ENCODE data around the gene ANKRD34B.
"Not testable (repeated sequence)": the region's sequence is repeated elsewhere in the genome, so short reads cannot be mapped to it uniquely, and the experiment has no call there.

ANKRD34B gene

DNA sequence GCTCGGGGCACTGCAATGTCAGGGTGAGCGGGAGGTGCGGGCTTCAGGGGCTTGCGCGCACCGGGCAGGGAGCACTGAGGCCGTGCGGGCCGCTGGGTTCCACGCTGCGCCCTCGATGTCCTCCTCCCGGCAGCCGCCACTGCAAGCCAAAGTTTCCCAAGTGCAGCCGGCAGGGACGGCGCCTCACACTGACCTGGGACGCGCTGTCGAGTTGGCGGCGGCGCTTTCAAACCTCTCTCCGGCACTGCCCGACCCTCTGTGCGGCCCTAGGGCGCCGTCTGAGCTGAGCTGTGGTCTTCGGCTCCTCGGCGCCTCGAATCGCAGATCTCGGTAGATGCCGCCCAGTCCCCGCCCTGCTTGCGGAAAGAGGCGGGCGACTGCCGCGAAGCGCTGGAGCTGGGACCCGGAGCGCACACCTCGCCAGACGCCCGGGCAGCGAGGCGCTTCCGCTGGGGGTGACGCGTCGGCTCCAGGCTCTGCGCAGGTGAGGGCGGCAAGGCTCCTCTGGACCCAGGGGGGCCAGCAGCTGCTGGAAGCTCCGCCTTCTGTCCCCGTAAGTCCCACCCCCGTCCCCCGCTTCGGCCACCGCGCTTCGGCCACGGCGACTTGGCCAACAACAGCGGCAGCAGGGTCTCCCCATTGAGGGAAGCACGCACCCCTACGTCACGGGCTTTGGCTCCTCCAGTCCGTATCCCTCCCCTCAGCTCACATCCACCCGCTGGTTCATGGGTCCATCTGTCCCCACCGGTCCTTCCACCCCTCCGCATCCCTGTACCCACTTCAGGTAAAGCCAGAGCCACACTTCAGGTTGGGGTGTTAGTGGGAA lies at the start of gene ANKRD34B:
TSS of gene ANKRD34B (minus strand) at position 320 of the 826 bp plus-strand sequence. CDS start 10,261 bp downstream, outside the sequence.
- peak; percentile 13 for DNase-seq (ENCODE audit: low spot score)

DNA sequence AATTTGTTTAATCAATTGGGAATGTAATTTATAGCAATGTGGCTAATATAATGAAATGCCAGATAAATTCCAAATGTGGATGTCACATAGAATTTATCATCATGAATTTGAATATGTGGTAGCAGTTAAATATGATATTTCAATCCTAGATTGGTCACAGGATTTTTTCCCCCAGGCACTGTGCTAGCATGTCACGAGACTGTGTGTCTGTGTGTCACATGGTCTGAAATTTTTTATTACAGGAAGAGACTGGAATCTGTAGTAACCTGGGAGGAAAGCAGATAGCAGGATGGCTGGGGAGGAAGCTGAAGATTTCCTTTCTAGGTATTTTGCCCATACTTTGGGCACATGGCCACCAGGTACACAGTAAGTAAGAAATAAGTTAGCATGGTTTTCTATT lies 49.0 kb upstream of the ANKRD34B start:
- no peak for DNase-seq (ENCODE audit: low spot score)

DNA sequence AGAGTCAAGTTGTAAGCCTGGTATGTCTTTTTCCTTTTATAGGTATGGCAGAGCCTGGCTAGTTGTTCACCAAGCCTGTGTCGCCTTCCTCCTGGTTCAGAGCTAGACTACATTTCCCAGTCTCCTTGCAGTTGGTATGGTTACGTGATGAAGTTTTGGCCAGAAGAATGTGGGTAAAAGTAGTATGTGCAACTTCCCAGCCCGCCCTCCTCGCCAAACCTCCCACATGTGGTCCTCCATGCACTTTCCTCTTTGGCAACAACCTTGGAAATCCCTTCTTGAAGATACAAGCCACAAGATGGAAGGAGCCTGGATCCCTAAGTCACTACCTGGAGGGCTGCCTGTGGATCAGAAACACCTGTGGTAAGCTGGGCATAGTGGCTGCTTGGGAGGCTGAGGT lies 48.4 kb upstream of the ANKRD34B start:
- DNase-seq (ENCODE audit: low spot score) = no peak

DNA sequence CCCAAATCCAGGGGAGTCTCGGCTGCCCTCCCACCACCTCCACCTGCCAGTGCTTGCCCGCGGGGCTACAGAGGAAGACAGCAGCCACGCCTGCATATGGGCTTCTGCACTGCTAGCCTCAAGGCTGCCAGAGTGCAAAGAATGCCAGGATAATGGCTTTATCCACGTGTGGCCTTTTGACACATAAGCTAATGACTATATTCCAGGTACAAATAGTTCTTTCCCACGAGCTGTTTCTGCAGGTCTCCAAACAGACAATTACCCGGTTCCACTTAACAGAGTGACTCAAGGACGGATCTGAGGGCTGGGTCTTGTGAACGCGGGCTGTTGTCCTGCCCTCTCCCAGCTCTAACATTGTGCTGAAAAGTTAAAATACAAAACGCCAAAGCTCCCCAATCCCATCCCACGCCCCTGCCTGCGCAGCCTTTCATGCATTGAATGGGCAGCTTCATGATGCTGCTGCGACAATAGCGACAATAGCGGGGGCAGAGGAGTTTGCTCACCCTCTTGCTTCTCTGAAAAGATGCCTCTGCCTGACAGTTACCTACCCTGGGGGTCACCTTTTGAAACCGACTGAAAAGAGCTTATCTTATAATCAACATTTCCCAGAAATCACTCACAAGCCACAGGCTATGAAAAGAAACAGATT lies 45.3 kb upstream of the ANKRD34B start:
- no peak for DNase-seq (ENCODE audit: low spot score)

DNA sequence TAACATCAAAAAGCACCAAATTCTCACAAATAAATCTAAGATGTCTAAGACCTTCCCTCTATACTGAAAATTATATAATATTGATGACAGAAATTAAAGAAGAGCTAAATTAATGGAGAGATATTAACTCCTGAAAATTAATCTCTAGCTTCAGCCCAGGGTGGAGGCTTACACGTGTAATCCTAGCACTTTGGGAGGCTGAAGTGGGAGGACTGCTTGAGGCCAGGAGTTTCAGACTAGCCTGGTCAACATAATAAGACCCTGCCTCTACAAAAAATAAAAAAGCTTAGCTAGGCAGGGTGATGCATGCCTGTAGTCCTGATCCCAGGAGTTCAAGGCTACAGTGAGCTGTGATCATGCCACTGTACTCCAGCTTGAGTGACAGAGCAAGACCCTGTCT lies 39.6 kb upstream of the ANKRD34B start:
- DNase-seq (ENCODE audit: low spot score) = no peak

DNA sequence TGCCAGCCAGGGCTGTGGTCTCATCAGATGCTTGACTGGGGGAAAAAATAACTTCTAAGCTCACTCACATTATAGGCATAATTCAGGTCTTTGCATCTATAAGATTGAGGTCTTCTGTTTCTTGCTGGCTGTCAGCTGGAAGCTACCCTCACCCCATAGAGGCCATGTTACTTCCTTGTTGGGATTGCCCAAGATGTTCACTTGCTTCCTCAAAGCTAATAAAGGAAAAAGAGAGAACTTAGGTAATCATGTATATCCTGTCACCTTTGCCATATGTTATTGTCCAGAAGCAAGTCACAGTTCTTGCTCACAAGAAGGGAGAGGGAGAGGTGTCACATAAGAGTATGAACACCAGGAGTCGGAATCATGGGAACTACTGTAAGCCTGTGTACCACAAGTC lies 38.7 kb upstream of the ANKRD34B start:
- no peak for DNase-seq (ENCODE audit: low spot score)

DNA sequence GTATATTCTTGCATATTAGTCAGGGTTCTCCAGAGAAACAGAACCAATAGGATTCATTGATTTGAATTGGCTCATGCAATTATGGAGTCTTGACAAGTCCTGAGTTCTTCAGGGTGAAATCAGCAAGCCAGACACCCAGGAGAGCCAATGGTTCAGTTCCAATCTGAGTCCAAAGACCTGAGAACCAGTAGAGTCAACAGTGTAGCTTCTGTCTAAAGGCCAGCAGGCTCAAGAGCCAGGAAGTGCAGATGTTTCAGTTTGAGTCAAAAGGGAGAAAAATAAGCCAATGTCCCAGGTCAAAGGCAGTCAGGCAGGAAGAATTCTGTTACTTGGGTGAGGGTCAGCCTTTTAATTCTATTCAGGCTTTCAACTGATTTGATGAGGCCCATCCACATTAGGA lies 37.8 kb upstream of the ANKRD34B start:
- no peak for DNase-seq (ENCODE audit: low spot score)

DNA sequence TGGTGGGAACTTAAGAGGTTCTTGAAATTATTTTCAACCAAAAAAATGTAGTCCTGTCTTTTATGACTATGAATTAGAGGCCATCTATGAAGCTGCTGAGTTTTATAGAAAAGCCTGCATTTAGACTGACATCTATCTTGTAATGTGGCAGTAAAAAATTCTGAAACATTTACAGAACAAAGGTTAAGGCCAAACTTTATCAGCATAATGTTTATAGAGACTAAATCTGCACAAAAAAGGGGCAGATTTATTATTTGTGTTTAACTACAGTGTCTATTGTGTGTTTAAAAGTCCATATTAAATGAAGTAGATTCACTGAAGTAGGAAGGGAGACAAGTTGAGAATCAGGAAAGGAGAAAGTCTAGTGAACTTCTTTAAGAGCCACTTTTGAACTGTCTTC lies 37.3 kb upstream of the ANKRD34B start:
- no peak for DNase-seq (ENCODE audit: low spot score)

DNA sequence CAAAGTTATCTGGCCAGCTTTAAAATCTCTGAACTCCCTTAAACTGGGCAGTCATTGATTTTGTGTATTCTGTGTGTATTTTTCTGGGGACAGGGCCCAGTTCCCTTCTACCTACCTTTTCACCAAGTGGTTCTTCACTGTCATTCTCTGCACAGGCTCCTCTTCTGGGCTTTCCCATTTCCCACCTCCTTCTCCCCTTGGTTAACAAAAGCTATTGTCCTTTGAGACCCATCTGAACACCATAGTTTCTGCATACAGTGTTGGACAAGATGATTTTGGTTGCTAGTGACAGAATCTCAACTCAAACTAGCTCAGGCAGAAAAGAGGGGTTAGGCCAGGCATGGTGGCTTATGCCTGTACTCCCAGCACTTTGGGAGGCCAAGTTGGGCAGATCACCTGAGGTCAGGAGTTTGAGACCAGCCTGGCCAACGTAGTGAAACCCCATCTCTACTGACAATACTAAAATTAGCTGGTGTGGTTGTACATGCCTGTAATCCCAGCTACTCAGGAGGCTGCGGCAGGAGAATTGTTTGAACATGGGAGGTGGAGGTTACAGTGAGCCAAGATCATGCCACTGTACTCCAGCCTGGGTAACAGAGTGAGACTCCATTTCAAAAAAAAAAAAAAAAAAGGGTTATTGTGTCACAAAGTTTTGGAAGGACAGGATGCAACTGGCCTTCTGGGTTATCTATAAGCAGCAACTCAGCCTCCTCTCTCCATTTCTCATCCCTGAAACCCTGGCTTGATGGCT lies 31.0 kb upstream of the ANKRD34B start:
- DNase-seq (ENCODE audit: low spot score) = no peak

DNA sequence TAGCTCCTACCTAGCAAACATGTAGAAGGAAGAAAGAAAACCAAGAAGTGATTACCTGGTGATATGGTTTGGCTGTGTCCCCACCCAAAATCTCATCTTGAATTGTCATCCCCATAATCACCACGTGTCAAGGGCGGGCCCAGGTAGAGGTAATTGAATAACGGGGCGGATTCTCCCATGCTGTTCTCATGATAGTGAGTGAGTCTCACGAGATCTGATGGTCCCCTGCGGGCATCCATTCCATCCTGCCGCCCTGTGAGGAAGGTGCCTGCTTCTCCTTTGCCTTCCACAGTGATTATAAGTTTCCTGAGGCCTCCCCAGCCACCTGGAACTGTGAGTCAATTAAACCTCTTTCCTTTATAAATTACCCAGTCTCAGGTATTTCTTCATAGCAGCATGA lies 27.4 kb upstream of the ANKRD34B start:
- DNase-seq (ENCODE audit: low spot score) = no peak

DNA sequence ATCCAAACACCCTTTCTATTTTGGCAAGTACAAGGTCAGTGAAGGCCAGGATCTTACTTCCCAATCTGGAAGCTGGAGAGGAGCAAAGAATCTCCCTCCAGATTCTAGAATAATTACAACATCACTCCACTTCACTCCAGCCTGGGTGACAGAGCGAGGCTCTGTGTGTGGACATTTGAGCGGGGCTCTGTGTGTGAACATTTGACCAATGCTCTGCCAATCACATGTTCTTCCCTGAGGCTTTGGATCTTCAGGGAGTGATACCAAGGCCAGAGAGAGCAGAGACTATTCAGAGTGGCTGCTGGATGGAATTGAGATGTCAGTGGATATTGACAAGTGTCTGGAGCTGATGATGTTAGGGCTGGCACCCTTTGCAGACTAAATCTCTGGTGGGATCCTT lies 24.7 kb upstream of the ANKRD34B start:
- no peak for DNase-seq (ENCODE audit: low spot score)

DNA sequence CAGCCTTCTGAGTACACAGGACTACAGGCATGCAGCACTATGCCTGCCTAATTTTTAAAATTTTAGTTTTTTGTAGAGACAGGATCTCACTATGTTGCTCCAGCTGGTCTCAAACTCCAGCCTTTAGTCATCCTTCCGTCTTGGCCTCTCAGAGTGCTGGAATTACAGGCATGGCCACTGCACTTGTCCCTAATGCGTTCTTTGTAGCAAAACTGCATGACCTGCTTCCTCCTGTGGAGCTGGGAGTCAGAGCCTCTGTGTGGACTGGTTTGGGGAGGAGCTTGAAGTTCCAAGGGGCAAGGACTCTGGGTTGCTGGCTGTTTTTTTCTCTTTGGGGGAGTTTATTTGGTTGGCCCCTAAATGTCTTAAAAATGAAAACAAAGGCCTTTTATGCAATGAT lies 22.7 kb upstream of the ANKRD34B start:
- DNase-seq (ENCODE audit: low spot score) = no peak

DNA sequence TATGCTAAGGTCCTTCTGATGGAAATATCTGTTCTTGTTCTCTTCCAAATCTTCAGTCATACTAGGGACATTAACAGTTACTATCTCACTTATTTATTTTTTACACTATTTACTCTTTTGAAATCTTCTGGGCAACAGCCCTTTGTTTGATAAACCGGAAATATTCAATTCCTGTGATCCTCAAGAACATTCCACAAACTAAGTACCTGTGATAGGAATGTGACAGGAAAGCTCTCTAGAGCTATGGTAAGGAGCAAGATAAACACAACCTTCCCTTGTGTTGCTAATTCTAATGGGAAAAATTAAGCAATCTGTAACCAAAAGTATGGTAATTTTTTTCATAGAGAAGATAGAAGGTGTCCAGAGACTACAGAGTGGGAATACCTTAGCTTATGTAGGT lies 22.0 kb upstream of the ANKRD34B start:
- DNase-seq (ENCODE audit: low spot score) = no peak

DNA sequence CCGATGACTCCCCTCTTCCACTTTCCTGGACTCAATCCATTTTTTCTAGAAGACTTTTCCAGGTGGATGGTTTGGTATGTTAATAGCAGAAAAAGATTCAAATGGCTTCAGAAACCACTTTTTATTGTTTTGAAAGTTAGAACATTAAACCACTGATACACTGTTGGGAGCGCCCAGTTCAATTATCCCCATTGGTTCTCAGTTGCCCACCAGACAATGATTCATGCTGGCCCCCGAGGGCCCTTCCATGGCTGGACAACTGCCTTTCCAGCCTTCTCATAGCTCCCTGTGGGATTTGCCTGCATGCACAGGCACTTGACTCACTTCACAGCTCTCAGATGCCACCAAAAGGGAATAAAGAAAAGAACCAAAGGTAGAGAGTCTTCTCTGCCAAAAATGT lies 21.3 kb upstream of the ANKRD34B start:
- no peak for DNase-seq (ENCODE audit: low spot score)

DNA sequence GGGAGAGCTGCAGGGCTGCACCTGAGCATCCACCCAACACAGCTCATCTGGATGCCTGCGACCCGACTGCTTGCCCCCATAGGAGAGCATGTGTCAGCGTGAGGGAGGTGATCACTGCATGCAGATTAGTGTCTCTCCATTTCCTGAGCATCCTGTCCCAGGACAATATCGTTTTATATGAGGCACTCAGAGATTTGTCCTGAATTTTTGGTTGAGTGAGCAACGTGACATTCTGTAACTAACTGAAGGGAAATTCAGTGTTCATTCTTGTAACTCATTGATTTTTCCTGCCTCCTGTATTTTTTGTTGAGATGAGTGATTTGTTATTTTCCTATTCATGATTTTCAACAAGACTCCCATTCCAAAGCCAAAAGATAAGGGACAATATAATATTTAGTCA lies 20.7 kb upstream of the ANKRD34B start:
- DNase-seq (ENCODE audit: low spot score) = no peak

DNA sequence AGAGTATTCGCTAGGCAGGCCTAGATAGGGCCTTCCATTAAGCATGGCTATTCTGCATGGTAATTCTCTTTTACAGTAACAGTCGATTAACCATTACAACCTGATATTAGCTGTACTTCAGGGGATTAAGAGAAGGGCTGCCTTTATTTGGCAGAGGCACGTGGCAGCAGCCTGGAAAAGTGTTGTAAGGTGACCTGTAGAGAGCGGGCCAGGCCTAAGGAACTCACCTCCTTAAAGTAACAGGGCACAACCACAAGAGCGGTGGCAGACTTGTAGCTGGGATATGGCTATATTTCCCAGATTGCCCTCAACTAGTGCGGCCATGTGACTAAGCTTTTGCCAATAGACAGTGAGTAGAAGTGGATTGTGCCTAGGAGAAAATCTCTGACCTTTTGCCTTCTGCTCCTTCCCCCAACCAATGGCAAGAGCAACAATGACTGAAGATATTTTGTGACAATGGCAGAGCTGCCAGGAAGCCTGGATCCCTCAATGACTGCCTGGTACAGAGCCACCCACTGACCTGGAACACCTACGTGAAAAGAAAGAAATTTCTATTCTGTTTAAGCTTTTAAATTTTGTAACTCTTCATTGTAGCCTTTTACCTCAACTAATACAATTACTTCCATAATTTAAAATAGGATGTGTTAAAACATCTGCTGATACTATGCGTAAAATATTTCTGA lies 18.9 kb upstream of the ANKRD34B start:
- DNase-seq (ENCODE audit: low spot score) = no peak

DNA sequence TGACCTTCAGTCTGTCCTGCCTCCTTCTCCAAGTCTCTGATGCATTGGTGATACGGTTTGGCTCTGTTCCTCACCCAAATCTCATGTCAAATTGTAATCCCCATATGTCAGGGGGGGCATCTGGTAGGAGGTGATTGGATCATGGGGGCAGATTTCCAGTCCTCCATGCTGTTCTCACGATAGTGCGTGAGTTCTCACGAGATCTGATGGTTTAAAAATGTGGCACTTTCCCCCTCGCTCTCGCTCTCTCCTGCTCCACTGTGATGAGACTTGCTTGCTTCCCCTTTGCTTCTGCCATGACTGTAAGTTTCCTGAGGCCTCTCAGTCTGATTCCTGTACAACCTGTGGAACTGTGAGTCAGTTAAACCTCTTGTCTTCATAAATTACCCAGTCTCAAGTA lies 14.7 kb upstream of the ANKRD34B start:
- no peak for DNase-seq (ENCODE audit: low spot score)

DNA sequence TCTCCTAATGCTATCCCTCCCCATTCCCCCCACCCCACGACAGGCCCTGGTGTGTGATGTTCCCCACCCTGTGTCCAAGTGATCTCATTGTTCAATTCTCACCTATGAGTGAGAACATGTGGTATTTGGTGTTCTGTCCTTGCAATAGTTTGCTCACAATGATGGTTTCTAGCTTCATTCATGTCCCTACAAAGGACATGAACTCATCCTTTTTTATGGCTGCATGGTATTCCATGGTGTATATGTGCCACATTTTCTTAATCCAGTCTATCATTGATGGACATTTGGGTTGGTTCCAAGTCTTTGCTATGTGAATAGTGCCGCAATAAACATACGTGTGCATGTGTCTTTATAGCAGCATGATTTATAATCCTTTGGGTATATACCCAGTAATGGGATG lies 10.2 kb upstream of the ANKRD34B start:
- DNase-seq (ENCODE audit: low spot score) = not testable (repeated sequence)

DNA sequence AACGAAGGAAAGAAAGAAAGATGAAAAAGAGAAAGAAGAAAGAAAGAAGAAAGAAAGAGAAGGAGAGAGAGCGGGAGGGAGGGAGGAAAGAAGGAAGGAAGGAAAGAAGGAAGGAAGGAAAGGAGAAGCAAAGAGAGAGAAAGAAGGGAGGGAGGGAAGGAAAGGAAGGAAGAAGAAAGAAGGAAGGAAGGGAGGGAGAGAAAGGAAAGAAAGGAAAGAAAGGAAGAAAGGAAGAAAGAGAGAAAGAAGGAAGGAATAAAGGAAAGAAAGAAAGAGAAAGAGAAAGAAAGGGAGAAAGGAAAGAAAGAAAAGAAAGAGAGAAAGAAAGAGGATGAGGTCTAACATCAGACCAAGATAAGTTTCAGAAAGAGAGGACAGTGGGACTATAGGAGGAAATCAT lies 9.0 kb upstream of the ANKRD34B start:
- DNase-seq (ENCODE audit: low spot score) = no peak

DNA sequence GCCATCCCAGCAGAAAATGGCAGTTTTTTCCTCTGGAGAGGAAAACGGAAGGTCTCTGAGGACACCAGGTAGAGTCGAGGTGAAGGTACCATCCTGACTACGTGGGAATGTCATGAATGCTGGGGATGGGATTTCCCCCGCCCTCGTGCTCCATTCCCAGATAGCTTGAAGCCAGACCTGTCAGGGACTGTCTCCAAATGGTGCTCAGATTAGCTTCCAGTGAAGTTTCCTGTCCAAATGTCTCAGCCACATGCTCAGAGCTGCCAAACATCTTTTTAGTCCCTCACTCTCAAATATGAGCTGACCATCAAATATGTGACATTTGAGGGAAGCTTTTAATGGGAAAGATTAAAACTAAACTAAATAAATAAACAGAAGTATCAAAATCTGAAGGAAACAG lies 7.6 kb upstream of the ANKRD34B start:
- DNase-seq (ENCODE audit: low spot score) = no peak

DNA sequence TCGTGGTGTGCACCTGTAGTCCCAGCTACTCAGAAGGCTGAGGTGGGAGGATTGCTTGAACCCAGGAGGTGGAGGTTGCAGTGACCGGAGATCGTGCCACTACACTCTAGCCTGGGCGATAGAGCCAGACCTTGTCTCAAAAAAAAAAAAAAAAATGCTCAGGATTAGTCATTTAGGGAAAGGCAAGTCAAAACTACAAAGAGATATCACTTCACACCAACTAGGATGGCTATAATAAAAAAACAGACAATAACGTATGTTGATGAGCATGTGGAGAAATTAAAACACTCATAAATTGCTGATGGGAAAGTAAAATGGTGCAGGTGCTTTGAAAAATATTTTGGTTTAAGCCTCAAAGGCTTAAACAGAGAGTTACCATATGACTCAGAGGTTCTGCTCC lies 6.3 kb upstream of the ANKRD34B start:
- DNase-seq (ENCODE audit: low spot score) = no peak

DNA sequence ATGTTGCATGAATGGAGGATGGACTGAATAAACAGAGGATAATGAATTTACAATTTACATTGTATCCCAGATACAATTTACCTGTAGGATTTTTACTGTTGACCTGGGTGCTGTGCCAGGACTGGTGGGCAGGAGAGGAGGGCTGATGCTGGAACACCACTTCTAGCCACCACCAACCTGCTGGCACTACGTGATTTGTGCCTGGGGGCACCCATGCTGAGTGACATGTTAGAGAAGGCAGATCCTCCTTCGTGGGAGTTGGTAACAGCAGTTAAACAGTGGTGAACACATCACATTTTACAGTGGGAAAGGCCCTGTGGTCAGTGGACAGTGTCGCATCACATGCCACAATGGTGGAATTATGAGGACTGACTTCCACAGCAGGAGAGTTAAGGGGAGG lies 3.0 kb upstream of the ANKRD34B start:
- DNase-seq (ENCODE audit: low spot score) = no peak

Measured in SW480 (cell line).